GM13977 (cell line): ENCODE data around the gene CREG2.

Source experiments
- DNase-seq: peaks from one replicate; pipeline ENCODE4 v3.0.0; 2012; ENCODE audit warnings: low spot score
- in situ Hi-C: fragments of 300-500 bp; cut with MboI; formaldehyde crosslinking; loops from one replicate; pipeline ENCODE4 v1.12.0; 2022; ENCODE audit warnings: low sequenced_read_pairs, low pct_unique_long_range_greater_than_20kb, mixed read lengths, inconsistent platforms; ENCODE audit not compliant: unreplicated experiment
- TF ChIP-seq, protein P1 (sequence below): IDR thresholded peaks from 2 replicates; pipeline ENCODE4 v1.5.1; 2012; ENCODE audit warnings: mild to moderate bottlenecking, control low read depth; ENCODE audit not compliant: insufficient read depth; ENCODE audit errors: extremely low read depth, missing control alignments

The CREG2 gene

DNA sequence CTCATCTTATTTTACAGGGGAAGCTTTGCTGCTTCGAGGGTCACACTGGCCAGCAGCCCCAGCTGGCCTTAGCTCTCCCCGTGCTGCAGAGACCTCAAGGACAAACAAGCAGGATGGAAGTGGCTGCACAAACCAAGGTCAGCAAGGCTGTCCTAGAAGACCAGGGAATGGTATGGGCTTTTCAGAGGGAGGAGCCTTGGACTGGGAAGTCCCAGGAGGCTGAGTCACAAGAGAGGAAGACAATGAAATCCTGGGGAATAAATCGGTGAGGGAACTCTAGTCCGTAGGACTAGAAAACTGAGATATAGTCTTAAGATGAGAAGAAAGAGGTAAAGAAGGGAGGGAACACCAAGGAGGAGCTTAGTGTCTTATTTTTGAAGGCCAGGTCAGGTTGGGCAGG, 15.7 kb downstream of the CREG2 start:
- DNase-seq: no peak
- in situ Hi-C loops: loop anchor here (25.0 kb wide), 1 partner anchor 109 kb away; the partner anchor contains the start of gene CNOT11
- TF ChIP-seq, protein P1, sequence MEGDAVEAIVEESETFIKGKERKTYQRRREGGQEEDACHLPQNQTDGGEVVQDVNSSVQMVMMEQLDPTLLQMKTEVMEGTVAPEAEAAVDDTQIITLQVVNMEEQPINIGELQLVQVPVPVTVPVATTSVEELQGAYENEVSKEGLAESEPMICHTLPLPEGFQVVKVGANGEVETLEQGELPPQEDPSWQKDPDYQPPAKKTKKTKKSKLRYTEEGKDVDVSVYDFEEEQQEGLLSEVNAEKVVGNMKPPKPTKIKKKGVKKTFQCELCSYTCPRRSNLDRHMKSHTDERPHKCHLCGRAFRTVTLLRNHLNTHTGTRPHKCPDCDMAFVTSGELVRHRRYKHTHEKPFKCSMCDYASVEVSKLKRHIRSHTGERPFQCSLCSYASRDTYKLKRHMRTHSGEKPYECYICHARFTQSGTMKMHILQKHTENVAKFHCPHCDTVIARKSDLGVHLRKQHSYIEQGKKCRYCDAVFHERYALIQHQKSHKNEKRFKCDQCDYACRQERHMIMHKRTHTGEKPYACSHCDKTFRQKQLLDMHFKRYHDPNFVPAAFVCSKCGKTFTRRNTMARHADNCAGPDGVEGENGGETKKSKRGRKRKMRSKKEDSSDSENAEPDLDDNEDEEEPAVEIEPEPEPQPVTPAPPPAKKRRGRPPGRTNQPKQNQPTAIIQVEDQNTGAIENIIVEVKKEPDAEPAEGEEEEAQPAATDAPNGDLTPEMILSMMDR: no peak

DNA sequence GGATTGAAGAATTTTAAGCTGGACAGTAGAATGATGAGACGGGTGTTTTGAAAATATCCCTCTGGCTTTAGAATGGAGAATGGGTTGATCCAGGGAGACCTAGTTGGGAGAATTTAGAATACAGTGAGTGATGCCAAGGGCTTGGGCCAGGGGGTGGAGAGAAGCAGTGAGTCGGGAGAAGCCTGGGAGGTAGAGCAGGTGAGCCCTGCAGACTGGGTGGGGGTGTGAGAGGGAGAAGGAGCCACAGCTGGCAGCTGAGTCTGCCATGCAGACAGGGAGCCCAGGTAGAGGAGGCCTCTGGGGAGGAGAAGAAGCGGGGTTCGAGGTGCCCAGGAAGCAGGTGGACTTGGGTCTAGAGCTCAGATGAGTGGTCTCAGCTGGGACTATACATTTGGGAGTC, 18.2 kb downstream of the CREG2 start:
- in situ Hi-C loops: loop anchor here (25.0 kb wide), 1 partner anchor 107 kb away; the partner anchor contains the start of gene CNOT11
- TF ChIP-seq, protein P1: no peak
- DNase-seq: no peak

- in situ Hi-C loops: loop anchor here (25.0 kb wide), 1 partner anchor 106 kb away; the partner anchor contains the start of gene CNOT11
- no peak for DNase-seq
- TF ChIP-seq, protein P1: no peak
Measured at GRCh38 chr2:101368376-101368775, 18.9 kb downstream of the CREG2 start.

DNA sequence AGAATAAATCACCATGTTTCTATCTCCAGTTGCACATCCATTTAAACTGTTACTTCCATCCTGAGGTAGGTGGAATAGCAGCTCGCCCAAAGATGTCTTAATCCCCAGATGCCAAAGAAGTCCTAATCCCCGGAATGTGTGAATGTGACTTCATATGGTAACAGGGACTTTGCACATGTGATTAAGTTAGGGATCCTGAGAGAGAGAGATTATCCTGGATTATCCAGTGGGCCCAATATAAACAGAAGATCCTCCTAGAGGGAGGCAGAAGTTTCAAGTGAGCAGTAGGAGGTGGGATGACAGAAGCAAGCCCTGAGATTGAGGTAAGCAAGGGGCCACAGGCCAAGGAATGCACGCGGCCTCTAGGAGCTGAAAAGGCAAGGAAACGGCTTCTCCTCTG, 19.8 kb downstream of the CREG2 start:
- TF ChIP-seq, protein P1: no peak
- in situ Hi-C loops: loop anchor here (25.0 kb wide), 1 partner anchor 105 kb away; the partner anchor contains the start of gene CNOT11
- DNase-seq: no peak

DNA sequence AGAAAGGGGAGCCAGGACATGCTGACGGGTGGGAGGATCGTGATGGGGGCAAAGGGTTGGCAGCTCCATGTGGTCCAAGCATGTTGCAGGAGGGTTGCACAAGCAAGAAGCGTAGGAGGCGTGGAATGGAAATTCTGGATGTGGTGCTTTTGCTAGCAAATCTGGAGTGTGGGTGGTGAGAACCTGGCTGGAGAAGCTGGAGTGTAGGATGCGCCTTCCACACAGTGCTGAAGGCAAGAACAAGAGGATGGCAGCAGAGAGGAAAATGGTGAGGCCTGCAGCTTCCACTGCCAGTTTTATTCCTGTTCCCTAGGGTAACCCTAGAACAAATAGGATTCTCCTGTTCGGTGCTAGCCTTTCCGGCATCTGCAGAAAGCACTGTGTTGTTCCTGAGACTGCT, 22.4 kb downstream of the CREG2 start:
- TF ChIP-seq, protein P1: no peak
- in situ Hi-C loops: loop anchor here (25.0 kb wide), 1 partner anchor 103 kb away; the partner anchor contains the start of gene CNOT11
- no peak for DNase-seq

DNA sequence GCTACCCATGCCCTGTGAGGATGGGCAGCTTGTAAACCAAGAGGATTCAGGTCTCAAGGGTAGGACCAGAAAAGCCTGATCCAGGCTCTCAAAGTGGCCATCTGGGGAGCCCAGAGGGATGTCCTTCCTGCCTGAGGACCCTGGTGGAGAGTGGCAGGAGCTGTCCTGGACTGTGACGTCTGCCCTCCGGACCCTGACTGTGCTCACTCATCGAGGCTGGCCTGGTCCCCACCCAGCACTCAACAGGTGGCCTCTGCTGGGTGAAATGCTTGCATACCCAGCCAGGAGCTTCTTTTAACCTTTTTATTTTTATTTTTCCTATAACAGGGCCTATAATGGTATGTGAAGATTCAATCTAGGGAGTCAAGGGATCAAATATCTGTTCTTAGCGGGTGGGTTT, 24.5 kb downstream of the CREG2 start:
- in situ Hi-C loops: loop anchor here (25.0 kb wide), 1 partner anchor 100 kb away; the partner anchor contains the start of gene CNOT11
- TF ChIP-seq, protein P1: no peak
- DNase-seq: no peak
